Neural cell (in vitro differentiated cells): ENCODE data around the gene MRPL37.

Source experiments
- EP300 ChIP-seq: fragments of 450-650 bp; conservative IDR thresholded peaks from 2 replicates; pipeline ENCODE4 v1.6.1; 2014; ENCODE audit warnings: antibody characterized with exemption, mild to moderate bottlenecking, moderate library complexity; ENCODE audit not compliant: poor library complexity, severe bottlenecking
- SMC3 ChIP-seq: fragments of 450-650 bp; conservative IDR thresholded peaks from 2 replicates; pipeline ENCODE4 v1.6.1; 2014; ENCODE audit warnings: antibody characterized with exemption, mild to moderate bottlenecking, moderate library complexity; ENCODE audit not compliant: poor library complexity
- TAF1 ChIP-seq: IDR thresholded peaks from 2 replicates; pipeline ENCODE4 v1.6.1; 2012; ENCODE audit warnings: low read depth
- TF ChIP-seq, protein P1 (sequence below): fragments of 450-650 bp; IDR thresholded peaks from 2 replicates; pipeline ENCODE4 v1.5.1; 2014; ENCODE audit warnings: antibody characterized with exemption, mild to moderate bottlenecking, moderate library complexity; ENCODE audit not compliant: poor library complexity, severe bottlenecking
- TF ChIP-seq, protein P2 (sequence below): IDR thresholded peaks from 2 replicates; pipeline ENCODE4 v1.6.1; 2012; ENCODE audit warnings: borderline replicate concordance

DNA sequence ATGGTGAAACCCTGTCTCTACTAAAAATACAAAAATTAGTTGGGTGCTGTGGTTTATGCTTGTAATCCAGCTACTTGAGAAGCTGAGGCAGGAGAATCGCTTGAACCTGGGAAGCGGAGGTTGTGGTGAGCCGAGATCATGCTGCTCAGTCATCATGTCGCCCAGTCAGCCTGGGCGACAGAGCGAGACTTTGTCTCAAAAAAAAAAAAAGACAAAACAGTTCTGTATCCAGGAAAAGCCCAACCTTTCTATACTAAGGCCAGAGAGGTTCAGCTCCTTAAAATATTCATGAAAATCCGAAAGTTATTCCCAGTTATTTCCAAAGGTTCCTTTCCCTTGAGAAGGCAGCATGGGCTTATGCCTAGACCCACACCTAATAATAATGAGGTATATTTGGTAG, 4.2 kb downstream of the MRPL37 start:
- TF ChIP-seq, protein P1, sequence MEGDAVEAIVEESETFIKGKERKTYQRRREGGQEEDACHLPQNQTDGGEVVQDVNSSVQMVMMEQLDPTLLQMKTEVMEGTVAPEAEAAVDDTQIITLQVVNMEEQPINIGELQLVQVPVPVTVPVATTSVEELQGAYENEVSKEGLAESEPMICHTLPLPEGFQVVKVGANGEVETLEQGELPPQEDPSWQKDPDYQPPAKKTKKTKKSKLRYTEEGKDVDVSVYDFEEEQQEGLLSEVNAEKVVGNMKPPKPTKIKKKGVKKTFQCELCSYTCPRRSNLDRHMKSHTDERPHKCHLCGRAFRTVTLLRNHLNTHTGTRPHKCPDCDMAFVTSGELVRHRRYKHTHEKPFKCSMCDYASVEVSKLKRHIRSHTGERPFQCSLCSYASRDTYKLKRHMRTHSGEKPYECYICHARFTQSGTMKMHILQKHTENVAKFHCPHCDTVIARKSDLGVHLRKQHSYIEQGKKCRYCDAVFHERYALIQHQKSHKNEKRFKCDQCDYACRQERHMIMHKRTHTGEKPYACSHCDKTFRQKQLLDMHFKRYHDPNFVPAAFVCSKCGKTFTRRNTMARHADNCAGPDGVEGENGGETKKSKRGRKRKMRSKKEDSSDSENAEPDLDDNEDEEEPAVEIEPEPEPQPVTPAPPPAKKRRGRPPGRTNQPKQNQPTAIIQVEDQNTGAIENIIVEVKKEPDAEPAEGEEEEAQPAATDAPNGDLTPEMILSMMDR = no peak
- TF ChIP-seq, protein P2, sequence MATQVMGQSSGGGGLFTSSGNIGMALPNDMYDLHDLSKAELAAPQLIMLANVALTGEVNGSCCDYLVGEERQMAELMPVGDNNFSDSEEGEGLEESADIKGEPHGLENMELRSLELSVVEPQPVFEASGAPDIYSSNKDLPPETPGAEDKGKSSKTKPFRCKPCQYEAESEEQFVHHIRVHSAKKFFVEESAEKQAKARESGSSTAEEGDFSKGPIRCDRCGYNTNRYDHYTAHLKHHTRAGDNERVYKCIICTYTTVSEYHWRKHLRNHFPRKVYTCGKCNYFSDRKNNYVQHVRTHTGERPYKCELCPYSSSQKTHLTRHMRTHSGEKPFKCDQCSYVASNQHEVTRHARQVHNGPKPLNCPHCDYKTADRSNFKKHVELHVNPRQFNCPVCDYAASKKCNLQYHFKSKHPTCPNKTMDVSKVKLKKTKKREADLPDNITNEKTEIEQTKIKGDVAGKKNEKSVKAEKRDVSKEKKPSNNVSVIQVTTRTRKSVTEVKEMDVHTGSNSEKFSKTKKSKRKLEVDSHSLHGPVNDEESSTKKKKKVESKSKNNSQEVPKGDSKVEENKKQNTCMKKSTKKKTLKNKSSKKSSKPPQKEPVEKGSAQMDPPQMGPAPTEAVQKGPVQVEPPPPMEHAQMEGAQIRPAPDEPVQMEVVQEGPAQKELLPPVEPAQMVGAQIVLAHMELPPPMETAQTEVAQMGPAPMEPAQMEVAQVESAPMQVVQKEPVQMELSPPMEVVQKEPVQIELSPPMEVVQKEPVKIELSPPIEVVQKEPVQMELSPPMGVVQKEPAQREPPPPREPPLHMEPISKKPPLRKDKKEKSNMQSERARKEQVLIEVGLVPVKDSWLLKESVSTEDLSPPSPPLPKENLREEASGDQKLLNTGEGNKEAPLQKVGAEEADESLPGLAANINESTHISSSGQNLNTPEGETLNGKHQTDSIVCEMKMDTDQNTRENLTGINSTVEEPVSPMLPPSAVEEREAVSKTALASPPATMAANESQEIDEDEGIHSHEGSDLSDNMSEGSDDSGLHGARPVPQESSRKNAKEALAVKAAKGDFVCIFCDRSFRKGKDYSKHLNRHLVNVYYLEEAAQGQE = no peak
- TF ChIP-seq TAF1 = no peak
- no peak for TF ChIP-seq EP300
- no peak for TF ChIP-seq SMC3
